Suprapubic skin (tissue), 3 donors: ENCODE measurements around the gene TANC2.

Source experiments
- EP300 ChIP-seq: sonication (generic); formaldehyde crosslinking; IDR thresholded peaks from one replicate; pipeline ENCODE4 v1.6.1; 2017; ENCODE audit warnings: antibody characterized with exemption
- POLR2A ChIP-seq, 2 donors: fragments of 450-650 bp; IDR thresholded peaks; one replicate each; pipeline ENCODE4 v1.6.1; 2017; ENCODE audit warnings: antibody characterized with exemption in 2 of 2, mild to moderate bottlenecking in 2 of 2, moderate library complexity in 2 of 2
- TF ChIP-seq, protein P1 (sequence below), 2 donors: fragments of 200-600 bp in 1 of 2; fragments of 450-650 bp in 1 of 2; sonication (generic) in 1 of 2; IDR thresholded peaks; one replicate each; pipeline ENCODE4 v1.5.1; 2016 to 2019; ENCODE audit warnings: antibody characterized with exemption in 2 of 2, mild to moderate bottlenecking in 1 of 2, moderate library complexity in 1 of 2

DNA sequence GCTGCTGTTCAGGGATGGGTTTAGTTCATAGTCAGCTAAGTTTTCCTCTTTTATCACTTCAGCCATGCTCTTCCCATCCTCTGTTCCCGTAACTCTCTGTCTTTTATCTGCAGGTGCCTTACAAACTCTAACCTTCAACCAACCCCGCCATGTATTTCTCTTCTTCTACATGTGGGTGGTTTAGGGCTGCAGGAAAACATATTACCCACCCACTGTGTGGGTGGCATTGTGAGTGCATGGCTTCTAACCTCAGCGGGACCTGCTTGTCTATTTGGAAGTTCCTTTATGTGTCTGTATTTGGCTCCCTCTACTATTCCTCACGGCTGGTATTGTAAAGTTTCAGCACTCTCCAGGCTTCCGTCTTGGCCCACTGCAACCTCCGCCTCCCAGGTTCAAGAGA, 39.0 kb upstream of the TANC2 start:
- TF ChIP-seq, protein P1, sequence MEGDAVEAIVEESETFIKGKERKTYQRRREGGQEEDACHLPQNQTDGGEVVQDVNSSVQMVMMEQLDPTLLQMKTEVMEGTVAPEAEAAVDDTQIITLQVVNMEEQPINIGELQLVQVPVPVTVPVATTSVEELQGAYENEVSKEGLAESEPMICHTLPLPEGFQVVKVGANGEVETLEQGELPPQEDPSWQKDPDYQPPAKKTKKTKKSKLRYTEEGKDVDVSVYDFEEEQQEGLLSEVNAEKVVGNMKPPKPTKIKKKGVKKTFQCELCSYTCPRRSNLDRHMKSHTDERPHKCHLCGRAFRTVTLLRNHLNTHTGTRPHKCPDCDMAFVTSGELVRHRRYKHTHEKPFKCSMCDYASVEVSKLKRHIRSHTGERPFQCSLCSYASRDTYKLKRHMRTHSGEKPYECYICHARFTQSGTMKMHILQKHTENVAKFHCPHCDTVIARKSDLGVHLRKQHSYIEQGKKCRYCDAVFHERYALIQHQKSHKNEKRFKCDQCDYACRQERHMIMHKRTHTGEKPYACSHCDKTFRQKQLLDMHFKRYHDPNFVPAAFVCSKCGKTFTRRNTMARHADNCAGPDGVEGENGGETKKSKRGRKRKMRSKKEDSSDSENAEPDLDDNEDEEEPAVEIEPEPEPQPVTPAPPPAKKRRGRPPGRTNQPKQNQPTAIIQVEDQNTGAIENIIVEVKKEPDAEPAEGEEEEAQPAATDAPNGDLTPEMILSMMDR (IDR thresholded peaks at IDR 0.05): no peak
- TF ChIP-seq EP300 (no peak), POLR2A (IDR thresholded peaks at IDR 0.05) (no peak)
